ENCODE results near the gene TMEM52B.
A peak's percentile ranks its signal among the peaks of the same experiment; 100 is the strongest.

Gene TMEM52B

DNA sequence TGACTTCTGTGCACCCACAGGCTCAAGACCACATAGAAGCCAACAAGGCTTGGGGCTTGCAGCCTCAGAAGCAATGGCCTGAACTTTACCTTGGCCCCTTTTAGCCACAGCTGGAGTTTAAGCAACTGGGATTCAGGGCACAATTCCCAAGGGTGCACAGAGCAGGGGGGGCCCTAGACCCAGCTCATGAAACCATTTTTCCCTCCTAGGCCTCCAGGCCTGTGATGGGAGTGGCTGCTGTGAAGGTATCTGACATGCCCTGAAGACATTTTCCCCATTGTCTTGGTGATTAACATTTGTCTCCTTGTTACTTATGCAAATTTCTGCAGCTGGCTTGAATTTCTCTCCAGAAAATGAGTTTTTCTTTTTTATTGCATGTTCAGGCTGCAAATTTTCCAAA lies 55.7 kb downstream of the TMEM52B start:
- ChIA-PET CTCF (interaction anchor here (4.4 kb wide), 1 partner anchor 328 kb away, joined by 46 read pairs; no protein-coding TSS in a partner anchor), POLR2A (no interaction called here)
- no peak for DNase-seq (ENCODE audit: extremely low spot score)
- TF ChIP-seq, protein P1, sequence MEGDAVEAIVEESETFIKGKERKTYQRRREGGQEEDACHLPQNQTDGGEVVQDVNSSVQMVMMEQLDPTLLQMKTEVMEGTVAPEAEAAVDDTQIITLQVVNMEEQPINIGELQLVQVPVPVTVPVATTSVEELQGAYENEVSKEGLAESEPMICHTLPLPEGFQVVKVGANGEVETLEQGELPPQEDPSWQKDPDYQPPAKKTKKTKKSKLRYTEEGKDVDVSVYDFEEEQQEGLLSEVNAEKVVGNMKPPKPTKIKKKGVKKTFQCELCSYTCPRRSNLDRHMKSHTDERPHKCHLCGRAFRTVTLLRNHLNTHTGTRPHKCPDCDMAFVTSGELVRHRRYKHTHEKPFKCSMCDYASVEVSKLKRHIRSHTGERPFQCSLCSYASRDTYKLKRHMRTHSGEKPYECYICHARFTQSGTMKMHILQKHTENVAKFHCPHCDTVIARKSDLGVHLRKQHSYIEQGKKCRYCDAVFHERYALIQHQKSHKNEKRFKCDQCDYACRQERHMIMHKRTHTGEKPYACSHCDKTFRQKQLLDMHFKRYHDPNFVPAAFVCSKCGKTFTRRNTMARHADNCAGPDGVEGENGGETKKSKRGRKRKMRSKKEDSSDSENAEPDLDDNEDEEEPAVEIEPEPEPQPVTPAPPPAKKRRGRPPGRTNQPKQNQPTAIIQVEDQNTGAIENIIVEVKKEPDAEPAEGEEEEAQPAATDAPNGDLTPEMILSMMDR (IDR thresholded peaks at IDR 0.05; ENCODE audit: control extremely low read depth, extremely low read depth, low read depth, missing control alignments) = no peak

DNA sequence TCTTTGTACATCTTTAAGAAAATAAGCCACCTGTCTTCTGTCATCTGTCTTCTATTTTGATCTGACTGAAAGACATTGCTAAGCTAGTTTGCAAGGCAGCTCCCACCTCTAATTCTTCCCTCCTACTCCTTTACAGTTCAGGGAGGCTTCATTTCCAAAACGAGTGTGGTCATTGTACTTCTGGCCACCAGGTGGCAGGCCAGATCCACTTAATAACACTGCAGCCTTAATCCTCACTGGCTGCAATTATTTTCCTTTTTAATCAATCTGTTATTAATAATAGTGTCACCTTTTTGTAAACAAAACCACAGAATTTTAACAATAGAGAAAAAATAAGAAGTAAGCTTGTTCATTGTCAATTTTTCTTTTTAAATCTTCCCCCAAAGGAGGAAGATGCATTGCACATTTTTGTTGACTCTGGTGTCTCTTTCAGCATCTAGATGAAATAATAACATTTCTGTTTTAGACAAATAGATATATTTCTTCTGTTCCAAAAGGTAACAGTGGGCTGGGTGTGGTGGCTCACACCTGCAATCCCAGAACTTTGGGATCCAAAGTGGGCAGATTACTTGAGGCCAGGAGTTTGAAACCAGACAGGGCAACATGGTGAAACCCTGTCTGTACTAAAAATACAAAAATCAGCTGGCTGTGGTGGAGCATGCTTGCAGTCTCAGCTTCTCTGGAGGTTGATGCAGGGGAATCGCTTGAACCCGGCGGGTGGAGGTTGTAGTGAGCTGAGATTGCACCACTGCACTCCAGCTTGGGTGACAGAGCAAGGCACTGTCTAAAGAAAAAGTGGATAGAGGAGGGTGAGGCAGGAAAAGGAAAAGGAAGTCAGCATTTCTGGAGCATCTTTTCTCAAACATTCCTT lies 57.2 kb downstream of the TMEM52B start:
- POLR2A ChIA-PET = no interaction called here
- TF ChIP-seq, protein P1 (IDR thresholded peaks at IDR 0.05; ENCODE audit: control extremely low read depth, extremely low read depth, low read depth, missing control alignments) = peak; percentile 83

DNA sequence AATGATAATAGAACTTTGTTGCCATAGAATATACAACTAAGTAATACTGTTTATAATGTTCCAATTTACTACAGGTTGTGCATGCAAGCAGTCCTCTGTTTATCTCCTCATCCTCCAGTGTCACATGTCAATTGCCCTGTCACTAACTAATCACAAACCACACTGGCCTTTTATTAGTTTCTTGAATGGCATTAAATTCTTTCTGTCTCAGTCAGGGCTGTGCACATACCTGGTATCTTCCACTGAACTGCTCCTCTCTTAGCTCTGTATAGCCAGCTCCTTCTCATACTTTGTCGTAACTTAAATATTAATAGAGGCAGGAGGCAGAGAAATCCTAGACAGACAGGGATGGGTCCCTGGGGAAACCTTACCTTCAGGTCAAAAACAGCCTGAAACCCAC lies 57.9 kb downstream of the TMEM52B start:
- DNase-seq (ENCODE audit: extremely low spot score) = no peak
- ChIA-PET CTCF (interaction anchor here (0.8 to 4.4 kb wide), 19 partner anchors 10 to 963 kb away, joined by 3 to 46 read pairs (median 5); partner anchors contain the start of gene EIF2S3B), POLR2A (no interaction called here)
- TF ChIP-seq, protein P1 (IDR thresholded peaks at IDR 0.05; ENCODE audit: control extremely low read depth, extremely low read depth, low read depth, missing control alignments) = no peak

More for the DNA sequence above, 57.2 kb downstream of the TMEM52B start:
- peak; percentile 40 for DNase-seq (ENCODE audit: extremely low spot score)
- CTCF ChIA-PET = interaction anchor here (0.7 to 4.4 kb wide), 31 partner anchors 8 to 964 kb away, joined by 3 to 46 read pairs (median 4); partner anchors contain the start of genes EIF2S3B and GABARAPL1

DNA sequence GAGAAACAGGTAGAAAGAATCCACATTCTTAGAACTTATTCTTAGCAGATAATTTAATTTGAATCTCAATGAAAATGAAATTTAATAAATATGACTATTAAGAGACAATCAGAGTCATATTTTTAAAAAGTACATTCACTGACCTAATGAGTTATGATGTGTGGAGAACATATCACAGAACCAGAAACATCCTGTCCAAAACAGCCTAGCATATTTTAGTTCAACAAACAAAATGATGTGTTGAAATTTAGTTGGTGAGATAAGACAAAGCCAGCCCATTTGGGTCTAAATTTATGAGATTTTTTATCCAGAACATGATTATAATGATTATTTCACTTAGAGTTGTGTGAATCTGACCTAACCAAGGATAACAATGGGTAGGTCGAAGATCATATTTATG lies 59.7 kb downstream of the TMEM52B start:
- DNase-seq (ENCODE audit: extremely low spot score) = no peak
- TF ChIP-seq, protein P1 (IDR thresholded peaks at IDR 0.05; ENCODE audit: control extremely low read depth, extremely low read depth, low read depth, missing control alignments) = no peak
- CTCF ChIA-PET = no interaction called here
- POLR2A ChIA-PET = no interaction called here

DNA sequence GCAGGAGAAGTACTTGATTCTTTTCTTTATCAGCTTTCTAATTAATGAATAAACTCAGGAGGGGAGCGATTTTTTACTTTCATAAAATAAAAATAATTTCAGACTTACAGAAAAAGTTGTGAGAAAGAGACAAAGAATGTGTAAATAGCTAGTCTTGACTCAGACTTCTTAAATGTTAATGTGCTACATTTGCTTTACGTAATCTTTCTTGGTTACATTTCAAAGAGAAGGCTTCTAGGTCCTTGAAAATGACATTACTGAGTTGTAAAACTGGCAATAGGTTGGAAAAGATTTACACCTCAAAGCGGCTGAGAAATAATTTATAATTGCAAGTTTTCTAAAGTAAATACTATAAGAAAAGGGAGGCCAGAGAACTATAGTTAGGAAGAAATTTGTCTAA lies 62.5 kb downstream of the TMEM52B start:
- ChIA-PET POLR2A (no interaction called here), CTCF (no interaction called here)
- TF ChIP-seq, protein P1 (IDR thresholded peaks at IDR 0.05; ENCODE audit: control extremely low read depth, extremely low read depth, low read depth, missing control alignments) = no peak
- no peak for DNase-seq (ENCODE audit: extremely low spot score)
